HG02678 (cell line): ENCODE measurements around the gene SIVA1.
"Not testable (repeated sequence)": the region's sequence is repeated elsewhere in the genome, so short reads cannot be mapped to it uniquely, and the experiment has no call there.

Source experiments
- ATAC-seq: cut with Tn5 transposase; IDR thresholded peaks from one replicate; pipeline ENCODE4 v1.9.1; 2021; ENCODE audit warnings: mild to moderate bottlenecking, moderate library complexity; ENCODE audit not compliant: unreplicated experiment

The SIVA1 gene

GRCh38 chr14:104718871-104719270 is 34.1 kb upstream of the SIVA1 start:
- ATAC-seq, result no peak

GRCh38 chr14:104719343-104719742 is 33.6 kb upstream of the SIVA1 start:
- ATAC-seq, result no peak

GRCh38 chr14:104721505-104722431 is 31.2 kb upstream of the SIVA1 start:
- no peak for ATAC-seq

GRCh38 chr14:104722938-104723650 is 29.9 kb upstream of the SIVA1 start:
- no peak for ATAC-seq

DNA sequence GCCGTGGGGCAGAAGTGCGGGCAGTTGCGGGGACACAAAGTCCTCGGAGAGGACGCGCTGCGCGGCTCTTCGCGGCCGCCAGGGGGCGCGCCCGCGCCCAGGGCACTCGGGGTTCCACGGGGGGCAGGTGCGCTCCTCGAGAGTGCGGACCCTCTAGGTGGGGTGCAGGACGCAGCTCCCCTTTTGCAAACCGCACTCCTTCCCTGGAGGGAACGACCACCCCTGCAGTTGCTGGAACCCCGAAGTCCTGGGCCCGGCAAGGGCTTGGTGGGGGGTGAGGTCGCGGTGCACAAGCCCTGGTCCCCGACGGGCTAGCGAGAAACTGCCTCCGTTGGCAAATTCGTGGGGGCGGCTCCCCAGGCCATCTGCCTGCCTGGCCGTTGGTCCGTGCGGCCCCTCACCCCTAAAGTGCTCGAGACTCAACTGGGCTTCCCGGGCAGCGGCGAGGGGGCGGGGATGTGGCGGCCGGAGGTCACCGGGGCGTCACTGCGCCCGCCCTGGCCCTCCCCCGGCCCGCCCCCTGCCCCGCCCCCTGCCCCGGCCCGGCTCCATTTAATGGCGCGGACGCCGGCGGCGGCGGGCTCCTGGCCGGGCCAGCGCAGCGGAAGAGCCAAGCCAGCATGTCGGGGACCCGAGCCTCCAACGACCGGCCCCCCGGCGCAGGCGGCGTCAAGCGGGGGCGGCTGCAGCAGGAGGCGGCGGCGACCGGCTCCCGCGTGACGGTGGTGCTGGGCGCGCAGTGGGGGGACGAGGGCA is 29.1 kb upstream of the SIVA1 start, which contains the start of gene ADSS1:
Gene ADSS1 (plus strand): TSS at position 579 of the 756 bp plus-strand sequence. CDS start 42 bp downstream, at position 621.
- ATAC-seq, result peak; percentile 69

DNA sequence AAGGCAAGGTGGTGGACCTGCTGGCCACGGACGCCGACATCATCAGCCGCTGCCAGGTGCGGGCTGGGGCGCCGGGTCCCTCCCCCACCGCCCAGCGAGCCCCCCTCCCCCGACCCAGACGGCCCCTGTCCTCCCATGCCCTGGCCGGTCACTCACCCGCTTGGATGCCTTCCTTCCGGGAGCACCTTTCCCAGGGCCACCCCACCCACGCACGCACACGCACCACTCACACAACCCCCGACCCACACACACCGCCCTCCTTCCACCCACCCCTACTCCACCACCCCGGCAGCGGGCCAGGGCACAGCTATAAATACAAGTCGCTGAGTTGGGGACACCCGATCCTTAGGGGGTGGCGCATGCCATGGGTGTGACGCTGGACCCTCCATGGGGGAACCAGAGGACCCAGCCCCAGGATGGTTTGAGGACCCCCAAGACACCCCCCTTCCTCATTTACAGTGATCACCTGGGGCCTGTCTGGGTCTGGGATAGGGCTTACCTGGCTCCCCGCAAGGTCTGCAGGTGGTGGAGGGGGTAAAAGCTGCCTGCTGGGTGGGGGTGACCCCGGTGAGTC is 28.5 kb upstream of the SIVA1 start:
- no peak for ATAC-seq

DNA sequence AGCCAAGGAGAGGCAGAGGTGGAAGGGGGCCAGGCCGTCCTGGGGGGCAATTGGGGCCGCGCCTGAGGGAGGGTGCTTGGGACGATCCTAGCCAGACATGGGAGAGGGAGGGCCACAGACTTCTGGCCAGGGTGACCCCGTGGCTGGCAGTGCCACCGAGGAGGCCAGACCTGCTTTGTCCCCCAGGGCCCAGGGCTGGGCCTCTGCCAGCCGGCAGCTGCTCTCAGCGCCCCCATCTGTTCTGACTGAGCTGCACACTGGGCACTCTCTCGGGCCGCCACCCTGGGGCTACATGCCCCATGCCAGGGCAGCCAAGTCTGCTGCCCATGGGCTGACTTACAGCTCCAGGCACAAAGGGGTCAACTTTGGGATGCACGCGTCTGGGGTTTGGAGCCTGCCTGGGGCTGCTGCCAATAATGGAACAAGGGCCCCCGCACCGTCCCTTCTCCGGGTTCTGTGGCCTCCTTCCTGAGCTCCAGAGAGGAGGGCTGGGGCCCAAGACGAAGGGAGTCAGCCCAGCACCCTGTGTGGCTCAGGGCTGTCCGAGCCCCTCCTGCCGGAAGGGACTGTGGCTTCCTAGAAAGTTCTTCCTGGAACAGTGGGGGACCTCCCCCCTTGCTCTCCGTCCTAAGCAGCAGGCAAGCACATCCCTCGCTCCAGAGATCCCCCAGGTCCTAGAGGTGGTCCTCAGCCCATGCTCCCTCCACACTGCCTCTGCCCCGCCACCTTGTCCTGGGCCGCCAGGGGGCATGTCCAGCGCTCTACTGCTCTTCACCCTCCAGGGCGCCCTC is 27.8 kb upstream of the SIVA1 start:
- no peak for ATAC-seq

DNA sequence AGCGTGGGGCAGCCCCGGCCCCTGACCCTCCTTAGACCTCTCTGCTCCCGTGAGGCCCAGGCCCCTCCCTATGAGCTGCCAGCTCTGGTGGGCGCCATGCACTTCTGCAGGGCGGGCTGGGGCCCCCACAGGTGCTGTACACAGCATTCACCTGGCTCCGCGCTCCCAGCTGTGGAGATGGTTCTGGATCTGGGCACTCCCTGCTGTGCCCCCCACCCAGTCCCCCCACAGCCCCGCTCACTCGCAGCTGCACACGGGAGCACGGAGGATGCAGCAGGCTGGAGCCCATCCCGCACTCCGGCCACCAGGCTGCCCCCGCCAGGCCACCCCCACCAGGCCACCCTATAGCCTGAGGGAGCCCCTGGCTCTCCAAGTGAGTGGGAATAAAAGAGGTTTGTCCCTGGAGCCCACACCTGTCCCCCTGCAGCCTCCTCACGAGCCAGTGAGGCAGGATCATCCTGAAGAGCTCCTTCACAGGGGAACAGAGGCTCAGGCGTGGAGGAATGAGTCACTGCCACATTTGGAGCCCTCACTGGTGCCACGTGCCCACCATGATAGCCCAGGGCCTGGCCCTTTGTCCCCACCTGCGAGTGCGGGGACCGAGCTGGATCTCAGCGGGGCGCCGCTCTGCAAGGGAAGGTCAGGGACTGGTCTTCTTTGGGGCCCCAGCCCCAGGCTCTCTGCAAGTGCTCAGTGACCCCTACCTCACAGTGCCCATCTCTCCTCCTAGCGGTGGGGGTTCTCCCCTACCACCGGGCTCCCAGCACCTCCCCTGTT is 27.0 kb upstream of the SIVA1 start:
- no peak for ATAC-seq

DNA sequence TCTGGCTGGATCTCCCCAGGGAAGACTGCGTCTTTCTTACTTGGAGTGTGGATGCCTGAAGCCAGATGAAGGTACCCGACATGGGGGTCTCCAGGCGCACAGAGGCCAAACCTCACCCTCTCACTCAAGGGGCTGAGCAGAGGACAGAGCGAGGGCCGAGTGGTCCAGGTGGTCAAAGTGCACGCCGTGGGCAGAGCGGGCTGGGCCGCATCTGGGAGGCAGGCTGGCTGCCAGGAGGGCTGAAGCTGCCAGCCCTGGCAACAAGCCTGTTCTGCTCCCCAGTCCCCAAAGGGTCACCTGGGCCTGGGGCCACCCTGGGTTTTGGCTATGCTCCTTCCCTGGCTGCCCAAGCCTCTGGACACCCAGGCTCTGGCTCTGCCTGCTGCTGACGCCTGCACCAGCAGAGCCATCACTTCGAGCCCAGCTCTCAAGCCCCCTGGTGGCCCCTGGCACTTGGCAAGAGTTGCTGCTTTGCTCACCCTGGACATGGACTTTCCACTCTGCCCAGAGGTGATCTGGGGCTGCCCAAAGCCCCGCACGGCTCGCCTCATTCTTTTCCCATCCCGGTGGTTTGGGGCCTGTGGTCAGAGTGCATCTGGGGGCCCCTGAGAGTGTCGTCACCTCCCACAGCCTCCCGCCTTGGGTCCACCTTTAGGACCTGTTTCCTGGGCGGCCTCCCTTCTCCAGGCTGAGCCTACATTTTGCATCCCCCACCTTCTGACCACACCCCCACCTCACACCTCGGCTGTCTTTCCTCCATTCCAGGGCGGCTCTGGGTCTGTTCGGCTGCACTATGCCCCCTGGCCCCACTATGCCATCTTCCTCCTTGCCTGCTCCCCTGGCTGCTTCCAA is 26.1 kb upstream of the SIVA1 start:
- no peak for ATAC-seq

DNA sequence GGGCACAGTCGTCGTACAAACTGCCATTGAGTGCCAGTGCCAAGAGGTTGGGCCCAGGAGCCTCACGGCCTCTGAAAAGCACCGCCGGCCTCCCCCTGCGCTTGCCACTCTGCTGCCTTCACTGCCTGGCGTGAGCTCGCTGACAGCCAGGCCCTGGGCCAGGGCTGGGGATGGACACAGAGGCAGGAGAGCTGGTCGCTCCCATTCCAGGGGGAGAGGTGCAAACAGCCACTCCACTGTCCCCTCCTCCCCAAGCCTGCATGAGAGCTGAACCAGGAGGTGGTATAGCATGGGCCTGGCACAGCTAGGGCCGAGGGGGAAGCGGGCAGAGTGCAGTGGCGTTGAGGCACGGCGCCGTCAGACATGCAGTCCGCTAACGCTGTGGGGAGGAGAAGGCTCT is 24.3 kb upstream of the SIVA1 start:
- no peak for ATAC-seq

- not testable (repeated sequence) for ATAC-seq
These were observed 23.6 kb upstream of the SIVA1 start for GRCh38 chr14:104729176-104729834.

DNA sequence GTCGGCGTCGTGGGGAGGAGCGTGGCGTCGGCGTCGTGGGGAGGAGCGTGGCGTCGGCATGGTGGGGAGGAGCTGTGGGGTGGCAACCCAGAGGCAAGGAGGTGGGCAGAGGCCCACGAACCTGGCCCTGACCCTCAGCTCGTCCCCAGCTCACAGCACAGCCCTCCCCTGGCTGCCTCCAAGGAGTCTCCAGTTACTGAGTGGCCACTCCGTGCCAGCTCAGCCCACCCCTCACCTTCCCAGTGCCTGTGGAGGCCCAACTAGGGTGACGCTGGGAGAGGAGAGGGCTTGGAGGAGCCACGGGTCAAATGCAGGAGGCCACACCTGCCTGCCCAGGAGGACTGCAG is 23.1 kb upstream of the SIVA1 start:
- ATAC-seq, result no peak

DNA sequence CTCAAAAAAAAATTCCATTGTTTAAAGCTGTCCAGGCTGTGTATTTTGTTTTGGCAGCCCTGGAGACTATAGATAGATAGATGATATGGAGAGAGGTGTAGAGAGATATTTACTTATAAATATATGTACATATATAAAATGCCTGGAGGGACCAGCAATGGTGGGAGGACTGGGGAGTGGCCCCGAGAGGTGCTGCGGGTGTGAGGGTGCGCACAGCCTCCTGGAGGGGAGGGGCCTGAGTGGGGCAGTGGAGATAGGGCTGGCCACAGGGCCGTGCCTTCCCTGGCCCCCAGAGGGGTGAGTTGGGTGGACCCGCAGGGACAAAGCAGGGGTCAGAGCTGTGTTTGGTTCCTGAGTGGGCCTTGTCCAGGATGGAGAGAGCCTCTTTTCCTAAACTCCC is 22.5 kb upstream of the SIVA1 start:
- no peak for ATAC-seq

- ATAC-seq, result no peak
These were observed 21.3 kb upstream of the SIVA1 start for GRCh38 chr14:104731320-104732294.

DNA sequence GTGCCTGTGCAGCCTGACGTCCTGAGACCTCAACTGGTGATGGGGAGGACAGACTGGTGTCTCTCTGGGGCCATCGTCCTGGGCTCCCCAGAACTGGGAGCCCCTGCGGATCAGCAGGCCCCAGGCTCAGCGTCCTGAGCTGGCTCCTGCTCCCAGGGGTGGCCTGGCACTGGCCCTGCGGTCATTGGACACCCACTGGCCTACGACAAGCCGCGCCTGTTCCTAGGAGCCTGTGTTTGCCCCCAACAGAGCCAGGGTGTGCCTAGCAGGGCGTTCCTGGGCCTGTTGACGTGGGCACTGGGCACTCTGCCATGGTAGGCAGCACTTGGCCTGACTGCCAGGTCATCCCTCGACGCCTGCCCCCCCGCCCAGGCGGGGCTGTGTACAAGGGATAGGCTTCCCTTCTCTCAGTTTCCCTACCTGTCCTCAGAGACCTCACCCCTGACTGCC is 20.6 kb upstream of the SIVA1 start:
- ATAC-seq, result no peak

DNA sequence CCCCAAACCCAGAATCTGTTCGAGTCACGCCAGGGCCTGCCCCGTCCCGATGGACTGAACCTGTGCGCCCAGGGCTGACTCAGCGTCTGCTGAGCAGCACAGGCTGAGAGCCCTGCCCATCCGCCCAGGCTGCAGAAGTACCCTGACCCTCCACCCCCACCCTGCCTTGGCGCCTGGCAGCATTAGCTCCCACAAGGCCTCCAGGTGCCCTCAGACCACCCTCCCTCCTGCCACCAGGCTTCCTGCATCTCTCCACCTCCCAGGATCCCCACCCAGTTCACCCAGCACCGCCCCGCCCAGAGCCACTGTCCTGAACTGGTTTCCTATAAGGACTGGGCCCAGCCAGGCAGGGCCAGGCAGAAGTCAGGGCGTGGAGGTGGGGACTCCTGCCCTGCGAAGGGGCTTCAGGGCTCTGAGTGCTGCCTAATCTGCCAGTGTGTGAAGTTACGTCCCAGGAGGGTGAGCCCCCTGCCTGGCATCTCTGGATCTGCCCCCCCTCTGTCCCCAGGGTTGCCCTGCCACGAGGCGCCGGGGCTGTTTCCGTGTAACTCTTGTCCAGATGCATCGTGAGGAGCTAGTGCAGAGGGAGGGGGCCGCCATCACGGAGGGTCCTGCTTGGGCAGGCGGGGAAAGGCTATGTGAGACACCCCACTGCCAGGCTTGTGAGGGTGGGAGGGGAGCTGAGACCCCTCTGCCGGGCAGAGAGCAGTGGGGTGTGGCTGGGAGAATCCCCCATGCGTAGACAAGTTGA is 19.8 kb upstream of the SIVA1 start:
- no peak for ATAC-seq
